ENCODE measurements around the gene PROSER1.
"Not testable (repeated sequence)": the region's sequence is repeated elsewhere in the genome, so short reads cannot be mapped to it uniquely, and the experiment has no call there.

PROSER1 gene

DNA sequence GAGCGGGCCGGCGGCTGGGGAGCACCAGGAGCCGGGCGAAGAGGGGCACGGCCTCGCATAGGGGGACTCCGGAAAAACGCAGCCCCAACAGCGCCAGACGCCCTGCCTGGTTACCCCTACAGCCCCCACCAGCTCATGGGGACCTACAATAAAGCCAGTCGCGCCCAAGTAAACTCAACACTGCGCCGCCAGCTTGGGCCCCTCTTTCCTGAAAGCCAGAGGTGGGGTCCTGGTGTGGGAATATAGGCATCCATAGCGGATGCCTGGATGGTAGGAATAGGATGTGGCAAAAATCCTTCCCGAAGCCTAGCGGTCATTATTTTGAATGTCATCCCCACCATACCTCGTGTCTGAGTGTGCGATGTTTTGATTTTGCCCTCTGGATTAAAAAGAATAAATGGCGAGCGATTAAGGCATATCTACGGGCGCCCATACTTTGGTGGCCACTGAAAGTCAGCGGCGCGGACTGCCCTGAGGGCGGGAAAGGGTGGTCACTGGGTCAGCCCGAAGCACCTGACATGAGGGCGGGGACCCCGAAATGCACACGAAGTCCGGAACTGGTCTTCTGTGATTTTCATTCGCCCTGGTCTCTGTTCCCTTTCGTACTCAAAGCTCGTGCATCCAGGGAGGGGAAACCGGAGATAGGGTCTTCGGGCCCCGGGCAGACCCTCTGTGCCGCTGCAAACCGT is at the start of gene PROSER1, which contains the start of gene NHLRC3:
Gene PROSER1, minus strand, starts transcription at position 210 of the 689 bp plus-strand sequence. CDS start 847 bp downstream, outside the sequence.
Gene NHLRC3, plus strand, starts transcription at position 577 of the 689 bp plus-strand sequence. CDS start 184 bp downstream, outside the sequence.
- DNase-seq (ENCODE audit: low read depth in 2 of 2): peak; percentile 65 to 66

DNA sequence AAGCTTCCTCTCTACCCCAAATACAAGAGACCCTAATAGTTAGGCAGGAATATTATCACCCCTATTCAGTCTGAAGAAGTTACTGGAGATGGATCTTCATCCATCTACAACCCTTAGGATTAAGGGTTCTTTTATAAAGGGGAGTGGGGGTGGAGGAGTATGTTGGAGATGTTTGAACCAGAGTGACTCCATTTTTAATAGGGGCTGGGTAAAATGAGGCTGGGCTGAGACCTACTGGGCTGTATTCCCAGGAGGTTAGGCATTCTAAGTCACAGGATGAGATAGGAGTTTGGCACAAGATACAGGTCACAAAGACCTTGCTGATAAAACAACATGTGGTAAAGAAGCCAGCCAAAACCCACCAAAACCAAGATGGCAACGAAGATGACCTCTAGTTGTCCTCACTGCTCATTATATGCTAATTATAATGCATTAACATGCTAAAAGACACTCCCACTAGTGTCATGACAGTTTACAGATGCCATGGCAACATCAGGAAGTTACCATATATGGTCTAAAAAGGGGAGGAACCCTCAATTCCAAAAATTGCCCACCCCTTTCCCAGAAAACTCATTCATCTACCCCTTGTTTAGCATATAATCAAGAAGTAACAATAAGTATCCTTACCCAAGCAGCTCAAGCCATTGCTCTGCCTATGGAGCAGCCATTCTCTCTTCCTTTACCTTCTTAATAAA is 48.5 kb upstream of the PROSER1 start:
- DNase-seq (ENCODE audit: low read depth in 2 of 2): not testable (repeated sequence)

DNA sequence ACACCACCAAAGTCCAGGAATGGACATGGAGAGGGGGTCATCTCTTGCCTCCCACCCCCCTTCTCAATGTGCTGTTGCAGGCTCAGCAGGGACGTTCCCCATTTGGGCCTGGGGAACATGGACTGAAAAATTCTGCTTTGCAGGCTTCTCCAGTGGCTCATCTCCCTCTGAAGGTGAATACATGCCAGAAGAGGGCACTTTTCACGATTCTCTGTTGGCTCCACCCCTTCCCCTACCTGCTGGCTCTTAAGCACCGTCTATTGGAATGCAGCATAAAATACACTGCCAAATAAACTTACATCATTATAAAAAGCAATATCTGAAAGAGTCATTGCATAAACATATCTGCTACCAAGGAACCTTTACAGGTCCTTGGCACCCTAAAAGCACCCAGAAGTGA is 36.1 kb upstream of the PROSER1 start:
- DNase-seq (ENCODE audit: low read depth in 2 of 2): no peak

DNA sequence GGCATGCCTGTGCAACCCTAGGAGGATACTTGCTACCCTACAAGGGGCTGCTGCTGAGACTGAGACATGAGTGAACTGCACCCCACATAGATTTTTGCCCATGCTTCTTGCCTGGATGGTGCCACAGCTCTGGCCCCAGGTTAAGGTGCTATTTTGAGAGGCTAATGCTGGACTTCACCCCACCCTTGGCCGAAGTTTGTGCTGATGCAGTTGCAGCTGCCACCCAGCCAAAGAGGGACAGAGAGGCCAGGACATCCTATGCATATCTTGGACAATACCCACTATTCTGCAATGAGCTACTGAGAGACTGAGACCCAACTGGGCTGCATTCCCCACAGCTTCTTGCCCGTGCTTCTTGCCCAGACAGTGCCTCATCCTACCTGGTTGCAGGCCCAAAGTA is 35.0 kb upstream of the PROSER1 start:
- no peak for DNase-seq (ENCODE audit: low read depth in 2 of 2)

DNA sequence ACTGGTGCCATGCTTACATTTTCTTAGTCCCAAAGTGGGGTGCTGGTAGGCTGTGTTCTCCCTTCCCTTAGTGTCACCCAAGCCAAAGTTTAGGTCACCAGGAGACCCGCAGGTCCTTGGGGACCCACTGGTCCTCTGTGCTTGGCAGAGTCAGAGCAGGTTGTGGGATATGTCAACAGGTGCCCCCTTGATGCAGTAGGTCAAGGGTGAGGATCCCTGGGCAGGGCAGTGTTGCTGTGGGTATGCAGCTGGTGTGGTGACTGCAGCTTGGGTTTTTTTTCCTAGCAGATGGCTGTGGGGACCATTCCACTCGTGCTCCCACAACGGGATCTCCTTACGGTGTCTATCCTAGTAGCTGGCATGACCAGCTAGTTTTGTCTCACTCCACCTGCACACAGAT is 24.1 kb upstream of the PROSER1 start:
- no peak for DNase-seq (ENCODE audit: low read depth in 2 of 2)

DNA sequence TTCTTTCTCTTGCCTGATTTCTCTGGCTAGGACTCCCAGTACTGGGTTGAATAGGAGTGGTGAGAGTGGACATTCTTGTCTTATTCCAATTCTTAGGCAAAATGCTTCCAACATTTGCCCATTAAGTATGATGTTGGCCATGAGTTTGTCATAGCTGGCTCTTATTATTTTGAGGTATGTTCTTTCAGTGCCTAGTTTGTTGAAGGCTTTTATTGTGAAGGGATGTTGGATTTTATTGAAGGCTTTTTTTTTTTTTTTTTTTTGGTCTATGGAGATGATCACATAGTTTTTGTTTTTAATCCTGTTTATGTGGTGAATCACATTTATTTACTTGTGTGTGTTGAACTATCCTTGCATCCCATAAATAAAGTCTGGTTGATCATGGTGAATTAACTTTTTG is 20.2 kb upstream of the PROSER1 start:
- DNase-seq (ENCODE audit: low read depth in 2 of 2): no peak

DNA sequence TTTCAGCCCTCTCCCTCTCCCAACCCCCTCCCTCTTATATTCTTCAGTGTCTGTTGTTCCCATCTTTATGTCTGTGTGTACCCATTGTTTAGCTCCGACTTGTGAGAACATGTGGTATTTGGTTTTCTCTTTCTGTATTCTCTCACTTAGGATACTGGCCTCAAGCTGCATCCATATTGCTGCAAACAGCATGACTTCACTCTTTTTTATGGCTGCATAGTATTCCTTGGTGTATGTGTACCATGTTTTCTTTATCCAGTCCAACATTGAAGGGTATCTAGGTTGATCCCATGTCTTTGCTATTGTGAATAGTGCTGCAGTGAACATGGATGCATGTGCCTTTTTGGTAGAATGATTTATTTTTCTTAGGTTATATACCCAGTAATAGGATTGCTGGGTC is 18.1 kb upstream of the PROSER1 start:
- no peak for DNase-seq (ENCODE audit: low read depth in 2 of 2)

DNA sequence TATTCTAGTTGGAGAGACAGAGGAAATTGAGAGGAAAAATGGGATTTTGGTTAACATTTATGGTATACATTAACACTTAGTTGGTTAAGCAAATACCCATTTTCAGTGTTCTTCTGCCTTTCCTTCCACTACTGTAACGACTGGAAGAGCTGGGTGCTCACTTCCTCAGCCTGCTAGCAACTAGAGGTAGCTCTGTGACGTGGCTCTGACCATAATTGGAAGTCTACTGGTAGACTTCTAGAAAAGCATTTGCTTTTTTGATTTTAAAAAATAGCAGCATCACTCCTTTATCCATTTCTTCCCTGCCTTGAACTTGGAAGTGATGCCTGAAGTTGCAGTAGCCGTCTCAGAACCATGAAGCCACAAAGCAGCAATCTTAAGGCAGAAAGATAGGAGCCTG is 16.2 kb upstream of the PROSER1 start:
- DNase-seq (ENCODE audit: low read depth in 2 of 2): no peak

DNA sequence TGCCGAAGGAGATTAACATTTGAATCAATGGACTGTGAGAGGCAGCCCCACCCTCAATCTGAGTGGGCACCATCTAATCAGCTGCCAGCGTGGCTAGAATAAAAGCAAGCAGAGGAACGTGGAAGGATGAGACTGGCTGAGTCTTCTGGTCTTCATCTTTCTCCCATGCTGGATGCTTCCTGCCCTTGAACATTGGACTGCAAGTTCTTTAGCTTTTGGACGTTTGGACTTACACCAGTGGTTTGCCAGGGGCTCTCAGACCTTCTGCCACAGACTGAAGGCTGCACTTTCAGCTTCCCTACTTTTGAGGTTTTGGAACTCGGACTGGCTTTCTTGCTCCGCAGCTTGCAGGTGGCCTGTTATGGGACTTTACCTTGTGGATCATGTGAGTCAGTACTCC is 15.1 kb upstream of the PROSER1 start:
- DNase-seq (ENCODE audit: low read depth in 2 of 2): no peak

DNA sequence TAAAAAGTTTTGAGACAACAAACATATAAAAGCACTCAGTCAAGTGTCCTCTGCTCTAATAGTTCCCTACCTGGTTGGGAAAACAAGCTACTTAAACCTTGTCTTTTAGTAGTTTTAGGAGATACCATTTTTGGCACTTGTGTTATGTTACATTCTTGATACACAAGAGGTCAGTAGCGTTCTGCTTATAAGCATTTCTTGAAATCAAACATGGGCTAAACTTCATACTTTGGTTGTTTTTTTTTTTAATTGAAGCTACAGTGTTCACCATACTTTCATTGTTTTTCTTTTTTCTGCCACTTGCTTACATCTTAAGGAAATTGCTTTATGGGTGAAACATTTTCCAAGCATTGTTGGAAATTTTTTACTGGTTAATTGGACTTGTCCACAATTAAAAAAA is 13.3 kb upstream of the PROSER1 start:
- DNase-seq (ENCODE audit: low read depth in 2 of 2): no peak

DNA sequence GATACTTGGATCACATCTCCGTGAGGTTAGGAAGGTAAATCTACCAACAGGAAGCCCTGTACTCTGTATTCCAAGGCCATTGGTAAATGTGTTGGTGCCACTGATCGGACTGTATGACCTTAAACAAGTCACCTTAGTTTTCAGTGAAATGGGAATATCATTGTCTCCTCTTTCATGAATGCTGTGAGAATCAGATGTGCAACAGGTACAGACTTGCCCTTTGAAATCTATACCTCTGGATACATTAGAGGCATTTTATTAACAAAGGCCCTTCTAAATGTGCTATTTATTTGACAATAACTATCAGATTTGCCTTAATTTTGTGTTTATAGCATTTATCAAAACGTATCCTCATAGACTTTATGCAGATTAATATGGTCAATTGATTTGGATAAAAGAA is 11.4 kb upstream of the PROSER1 start:
- DNase-seq (ENCODE audit: low read depth in 2 of 2): no peak

DNA sequence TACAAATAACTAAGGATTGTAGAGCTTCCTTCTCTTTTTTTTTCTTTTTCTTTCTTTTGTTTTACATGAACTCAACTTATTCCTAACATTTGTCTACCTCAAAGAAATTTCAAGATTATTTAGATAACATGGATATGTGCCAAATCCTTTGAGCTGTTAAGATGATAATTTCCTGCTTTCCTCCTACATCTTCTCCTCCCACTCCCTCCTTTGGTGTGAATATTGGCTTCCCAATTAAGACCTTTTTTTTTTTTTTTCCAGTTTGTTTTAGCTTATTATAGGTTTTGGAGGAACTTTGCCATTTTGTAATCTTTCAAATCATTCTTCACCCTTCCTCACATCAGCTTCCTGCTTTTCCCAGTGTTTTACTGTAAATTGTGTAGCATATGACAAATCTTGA is 10.9 kb upstream of the PROSER1 start:
- no peak for DNase-seq (ENCODE audit: low read depth in 2 of 2)

DNA sequence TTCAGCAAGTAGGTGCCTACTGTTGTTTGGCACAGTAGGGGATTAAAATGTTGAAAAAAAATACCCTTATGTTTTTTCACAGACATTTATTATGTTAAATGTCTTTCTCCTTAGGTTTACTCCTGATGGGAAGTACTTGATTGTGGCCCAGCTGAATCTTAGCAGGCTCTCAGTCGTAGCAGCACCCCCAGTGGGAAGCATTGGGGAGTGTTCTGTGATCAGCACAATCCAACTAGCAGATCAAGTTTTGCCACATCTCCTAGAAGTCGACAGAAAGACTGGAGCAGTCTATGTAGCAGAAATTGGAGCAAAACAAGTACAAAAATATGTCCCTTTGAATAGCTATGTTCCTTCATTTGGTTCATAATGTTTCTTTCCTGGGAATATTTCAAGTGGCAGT is 9.7 kb upstream of the PROSER1 start:
- DNase-seq (ENCODE audit: low read depth in 2 of 2): no peak

DNA sequence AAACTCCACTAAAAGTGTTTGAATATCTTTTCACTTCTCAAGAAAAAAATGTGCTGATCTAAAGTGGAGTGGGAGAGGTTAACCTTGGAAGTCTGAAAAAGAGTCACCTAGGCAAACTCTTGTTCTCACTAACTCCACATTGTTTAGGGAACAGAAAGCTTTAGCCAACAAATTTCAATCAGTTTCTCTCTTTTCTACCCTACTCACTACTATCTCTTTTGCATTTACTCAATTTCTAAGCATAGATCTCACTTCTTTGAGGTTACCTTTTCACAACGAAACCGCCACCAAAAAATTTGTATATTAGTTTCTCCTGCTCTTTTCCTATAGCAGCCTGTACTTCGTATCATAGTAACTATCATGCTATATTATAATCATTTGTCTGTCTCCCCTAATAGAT is 6.6 kb upstream of the PROSER1 start:
- DNase-seq (ENCODE audit: low read depth in 2 of 2): no peak

DNA sequence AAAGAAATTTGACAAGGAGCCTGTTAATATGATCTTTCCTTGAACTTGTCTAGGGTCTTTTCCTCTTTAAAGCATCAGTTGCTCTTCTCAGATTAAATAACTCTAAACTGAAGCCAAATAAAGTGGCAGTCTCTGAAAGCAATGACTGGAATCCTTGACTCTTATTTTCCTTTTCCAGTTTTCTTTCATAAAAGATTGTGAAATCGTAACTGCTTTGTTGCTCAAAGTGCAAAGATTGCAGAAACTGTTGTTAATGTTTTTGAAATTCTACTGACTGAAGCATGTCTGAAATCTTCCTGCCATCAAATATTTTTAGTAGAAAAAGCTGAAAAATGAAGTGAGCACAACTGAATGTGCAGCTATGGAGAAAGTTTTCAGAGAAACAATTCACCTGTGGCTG is 2.3 kb upstream of the PROSER1 start:
- no peak for DNase-seq (ENCODE audit: low read depth in 2 of 2)

DNA sequence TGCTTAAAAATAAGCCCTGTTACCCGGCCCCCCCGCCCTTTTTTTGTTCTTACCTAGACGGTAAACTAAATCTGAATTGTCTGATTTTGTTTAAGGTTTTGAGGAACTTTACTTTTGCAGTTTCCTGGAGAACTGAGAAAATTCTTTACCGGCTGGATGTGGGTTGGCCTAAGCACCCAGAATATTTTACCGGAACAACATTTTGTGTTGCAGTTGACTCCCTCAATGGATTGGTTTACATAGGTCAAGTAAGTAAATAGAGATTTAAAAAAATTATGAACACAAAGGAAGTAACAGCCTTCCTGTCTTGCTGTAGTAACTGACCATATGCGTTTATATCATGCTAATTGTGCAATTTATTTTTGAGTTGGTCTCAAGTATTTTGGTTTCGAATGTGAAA is 1.2 kb upstream of the PROSER1 start:
- DNase-seq (ENCODE audit: low read depth in 2 of 2): no peak

DNA sequence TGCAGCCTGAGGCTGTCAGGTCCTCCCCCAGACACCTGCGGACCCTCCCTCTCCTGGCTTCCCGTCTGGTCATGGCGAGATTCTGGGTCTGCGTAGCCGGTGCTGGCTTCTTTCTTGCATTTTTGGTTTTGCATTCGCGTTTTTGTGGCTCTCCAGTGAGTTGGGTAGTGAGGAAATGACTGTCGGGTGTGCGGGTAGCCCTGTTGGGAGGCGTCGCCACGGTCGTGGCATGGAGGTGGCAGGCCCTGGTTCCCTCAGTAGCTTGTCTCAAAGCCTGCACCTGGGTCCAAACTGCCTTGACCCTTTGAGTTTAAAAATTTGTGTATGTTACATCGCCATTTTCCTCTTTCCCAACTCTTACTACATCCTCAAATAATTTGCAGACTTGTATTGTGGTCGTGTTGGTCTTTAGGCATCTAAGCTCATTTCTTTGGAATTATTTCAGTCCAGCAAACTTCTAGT is 711 bp upstream of the PROSER1 start:
- peak; percentile 49 for DNase-seq (ENCODE audit: low read depth in 2 of 2)

DNA sequence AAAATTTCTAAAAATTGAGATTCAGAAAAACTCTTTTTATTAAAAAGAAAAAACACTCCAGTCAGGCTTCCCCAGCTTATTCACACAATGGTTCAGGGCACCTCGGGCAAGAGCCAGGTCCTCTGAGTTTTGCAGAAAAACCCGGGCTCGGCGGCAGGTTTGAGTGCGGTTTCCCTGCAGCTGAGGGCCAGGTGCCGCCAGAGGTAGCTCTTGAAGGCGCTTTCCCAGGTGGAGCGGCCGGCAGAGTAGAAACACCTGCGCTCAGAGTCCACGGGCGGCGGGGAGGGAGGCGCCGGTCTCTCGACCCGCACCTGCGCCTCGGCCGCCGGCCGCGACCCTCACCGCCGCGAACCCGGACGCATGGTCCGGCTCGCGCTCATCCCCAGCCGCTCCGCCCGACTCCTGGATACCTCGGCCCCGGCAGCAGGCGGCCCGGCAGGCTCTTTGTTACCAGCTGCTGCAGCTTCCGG is 444 bp downstream of the PROSER1 start:
- DNase-seq (ENCODE audit: low read depth in 2 of 2): peak in 1 of 2 donors; percentile 11

DNA sequence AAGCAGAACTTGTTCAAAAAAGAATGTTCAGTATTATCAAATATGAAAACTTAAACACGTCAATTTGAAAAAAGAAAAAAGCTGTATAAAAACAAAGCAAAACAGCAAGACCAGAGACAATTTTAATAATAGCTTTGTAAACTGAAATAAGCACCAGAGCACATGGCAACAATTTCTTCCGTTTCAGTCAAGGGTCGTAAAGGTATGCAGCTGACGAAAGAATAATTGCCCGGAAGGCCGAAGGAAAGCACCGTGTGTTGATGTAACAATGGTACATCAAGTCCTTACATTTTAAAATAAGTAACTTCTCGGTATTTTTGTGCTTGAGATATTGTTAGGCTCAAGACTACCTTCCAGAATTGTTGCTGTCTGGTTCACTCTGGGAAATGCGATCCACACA is 1.7 kb downstream of the PROSER1 start:
- no peak for DNase-seq (ENCODE audit: low read depth in 2 of 2)

DNA sequence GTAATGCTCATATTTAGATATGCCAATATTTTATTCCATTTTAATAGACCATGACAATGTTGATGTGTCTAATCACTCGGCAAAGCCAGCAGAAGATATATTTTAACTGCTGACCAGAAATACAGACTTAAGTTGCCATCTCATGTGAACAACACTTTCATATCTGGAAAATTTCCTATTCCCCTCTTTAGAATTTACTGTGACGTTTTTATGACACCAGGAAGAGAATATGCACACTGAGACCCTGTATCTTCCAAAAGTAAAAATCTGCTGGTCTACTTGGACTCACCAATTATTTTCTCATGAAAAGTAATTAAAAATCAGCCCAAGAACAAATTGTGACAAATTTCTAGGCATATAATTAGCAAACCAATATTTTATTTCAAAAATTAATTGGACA is 2.1 kb downstream of the PROSER1 start:
- DNase-seq (ENCODE audit: low read depth in 2 of 2): no peak

DNA sequence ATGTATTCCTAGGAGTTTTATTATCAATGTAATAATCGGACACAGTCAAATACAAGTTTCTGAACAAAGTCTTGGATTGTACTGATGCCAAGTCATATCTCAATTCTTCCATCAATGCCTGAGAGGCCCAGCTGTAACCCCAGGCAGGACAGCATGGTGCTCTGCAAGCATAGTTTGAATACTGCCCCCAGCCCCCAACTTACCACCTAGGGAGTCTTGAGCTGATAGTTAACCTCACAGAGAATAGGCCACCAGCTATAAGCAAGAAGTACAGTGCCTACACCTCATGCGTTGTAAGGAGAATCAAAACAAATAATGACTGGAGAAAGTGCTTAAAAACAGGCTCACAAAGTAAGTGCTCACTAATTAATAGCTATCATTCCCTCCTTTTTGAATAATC is 2.7 kb downstream of the PROSER1 start:
- DNase-seq (ENCODE audit: low read depth in 2 of 2): no peak

DNA sequence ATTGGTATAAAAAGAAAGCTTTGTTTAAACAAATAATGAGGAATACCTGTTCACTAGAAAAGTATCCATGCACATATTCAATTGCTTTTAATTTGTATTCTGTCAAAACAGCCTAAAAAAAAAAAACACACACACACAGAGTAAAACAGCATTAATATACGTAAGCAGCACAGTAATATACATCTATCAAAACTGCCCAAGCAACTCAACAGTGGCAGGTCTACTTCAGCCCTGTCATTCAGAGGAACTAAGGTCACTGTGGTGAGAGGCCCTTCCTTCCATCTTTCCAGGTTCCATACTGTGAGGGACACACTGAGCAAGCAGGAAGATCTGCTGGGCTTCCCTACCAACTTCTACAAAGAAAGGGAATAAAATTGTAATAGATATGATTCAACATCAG is 3.8 kb downstream of the PROSER1 start:
- DNase-seq (ENCODE audit: low read depth in 2 of 2): no peak

DNA sequence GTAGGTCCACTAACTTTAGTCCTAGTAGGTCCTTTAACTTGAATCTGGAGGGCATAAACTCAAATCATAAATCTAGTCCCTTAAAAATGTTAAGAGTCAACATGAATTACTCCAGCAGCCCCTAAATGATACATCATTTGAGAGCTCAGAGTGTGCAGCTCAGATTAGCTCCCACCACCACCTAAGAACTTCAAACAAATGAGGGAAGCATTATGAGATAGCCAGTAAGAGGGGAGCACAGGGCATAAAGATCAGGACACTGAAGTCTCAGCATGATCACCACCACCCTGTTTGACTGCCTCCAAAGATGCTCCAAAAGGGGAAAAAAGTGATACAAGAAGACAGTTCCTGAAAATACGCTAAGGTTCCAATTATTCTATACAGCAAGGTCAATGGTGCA is 5.7 kb downstream of the PROSER1 start:
- DNase-seq (ENCODE audit: low read depth in 2 of 2): no peak
